Activated CD8-positive, alpha-beta memory T cell treated with anti-CD3 and anti-CD28 coated beads for 24 hours (primary cell): ENCODE results near the gene KIF15.
A peak's percentile ranks its signal among the peaks of the same experiment; 100 is the strongest.
"Not testable (repeated sequence)": the region's sequence is repeated elsewhere in the genome, so short reads cannot be mapped to it uniquely, and the experiment has no call there.

Source experiments
- DNase-seq: peaks from one replicate; pipeline ENCODE4 v3.0.0-alpha.2; 2020

KIF15 gene, protein sequence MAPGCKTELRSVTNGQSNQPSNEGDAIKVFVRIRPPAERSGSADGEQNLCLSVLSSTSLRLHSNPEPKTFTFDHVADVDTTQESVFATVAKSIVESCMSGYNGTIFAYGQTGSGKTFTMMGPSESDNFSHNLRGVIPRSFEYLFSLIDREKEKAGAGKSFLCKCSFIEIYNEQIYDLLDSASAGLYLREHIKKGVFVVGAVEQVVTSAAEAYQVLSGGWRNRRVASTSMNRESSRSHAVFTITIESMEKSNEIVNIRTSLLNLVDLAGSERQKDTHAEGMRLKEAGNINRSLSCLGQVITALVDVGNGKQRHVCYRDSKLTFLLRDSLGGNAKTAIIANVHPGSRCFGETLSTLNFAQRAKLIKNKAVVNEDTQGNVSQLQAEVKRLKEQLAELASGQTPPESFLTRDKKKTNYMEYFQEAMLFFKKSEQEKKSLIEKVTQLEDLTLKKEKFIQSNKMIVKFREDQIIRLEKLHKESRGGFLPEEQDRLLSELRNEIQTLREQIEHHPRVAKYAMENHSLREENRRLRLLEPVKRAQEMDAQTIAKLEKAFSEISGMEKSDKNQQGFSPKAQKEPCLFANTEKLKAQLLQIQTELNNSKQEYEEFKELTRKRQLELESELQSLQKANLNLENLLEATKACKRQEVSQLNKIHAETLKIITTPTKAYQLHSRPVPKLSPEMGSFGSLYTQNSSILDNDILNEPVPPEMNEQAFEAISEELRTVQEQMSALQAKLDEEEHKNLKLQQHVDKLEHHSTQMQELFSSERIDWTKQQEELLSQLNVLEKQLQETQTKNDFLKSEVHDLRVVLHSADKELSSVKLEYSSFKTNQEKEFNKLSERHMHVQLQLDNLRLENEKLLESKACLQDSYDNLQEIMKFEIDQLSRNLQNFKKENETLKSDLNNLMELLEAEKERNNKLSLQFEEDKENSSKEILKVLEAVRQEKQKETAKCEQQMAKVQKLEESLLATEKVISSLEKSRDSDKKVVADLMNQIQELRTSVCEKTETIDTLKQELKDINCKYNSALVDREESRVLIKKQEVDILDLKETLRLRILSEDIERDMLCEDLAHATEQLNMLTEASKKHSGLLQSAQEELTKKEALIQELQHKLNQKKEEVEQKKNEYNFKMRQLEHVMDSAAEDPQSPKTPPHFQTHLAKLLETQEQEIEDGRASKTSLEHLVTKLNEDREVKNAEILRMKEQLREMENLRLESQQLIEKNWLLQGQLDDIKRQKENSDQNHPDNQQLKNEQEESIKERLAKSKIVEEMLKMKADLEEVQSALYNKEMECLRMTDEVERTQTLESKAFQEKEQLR (N-terminal part only)

DNA sequence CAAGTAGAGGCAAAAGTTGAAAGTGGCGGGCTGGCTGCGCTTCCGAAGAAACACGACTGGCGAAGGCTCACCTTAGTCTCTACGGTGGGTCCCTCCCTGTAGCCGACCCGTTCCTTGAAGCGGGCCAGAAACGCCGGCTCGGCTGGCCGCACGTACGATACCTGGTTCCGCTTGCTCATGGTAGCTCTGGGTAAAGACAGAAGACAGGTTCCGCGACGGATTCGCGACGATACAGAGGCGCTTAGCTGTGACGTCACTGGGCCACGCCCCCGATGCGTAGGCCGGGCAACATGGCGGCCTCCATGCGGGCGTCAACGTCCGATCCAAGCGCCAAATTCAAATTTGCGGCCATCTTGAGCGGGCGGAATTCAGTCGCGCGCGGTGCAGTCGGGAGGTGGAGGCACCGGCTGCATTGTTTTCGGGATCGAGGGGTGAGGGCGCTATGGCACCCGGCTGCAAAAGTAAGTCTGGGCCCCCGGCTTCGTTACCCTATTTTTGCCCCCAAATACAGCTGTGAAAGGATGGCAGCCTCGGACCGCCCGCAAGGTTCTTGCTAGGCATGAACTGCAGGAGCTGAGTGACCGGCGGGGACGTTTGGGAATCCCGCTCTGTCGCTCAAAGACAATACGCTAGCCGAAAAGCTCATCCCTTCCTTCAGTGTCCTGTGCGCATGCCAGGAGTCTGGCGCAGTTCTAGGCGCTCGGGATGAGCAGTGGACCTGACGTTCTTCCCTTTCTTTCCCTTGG, at the start of gene KIF15, which contains the start of gene KIAA1143:
TSS of gene KIF15 (plus strand) at position 371 of the 746 bp plus-strand sequence. CDS start at position 443, 72 bp downstream.
TSS of gene KIAA1143 (minus strand) at position 196 of the 746 bp plus-strand sequence. CDS start at position 179, 17 bp downstream.
- peak; percentile 99 for DNase-seq

DNA sequence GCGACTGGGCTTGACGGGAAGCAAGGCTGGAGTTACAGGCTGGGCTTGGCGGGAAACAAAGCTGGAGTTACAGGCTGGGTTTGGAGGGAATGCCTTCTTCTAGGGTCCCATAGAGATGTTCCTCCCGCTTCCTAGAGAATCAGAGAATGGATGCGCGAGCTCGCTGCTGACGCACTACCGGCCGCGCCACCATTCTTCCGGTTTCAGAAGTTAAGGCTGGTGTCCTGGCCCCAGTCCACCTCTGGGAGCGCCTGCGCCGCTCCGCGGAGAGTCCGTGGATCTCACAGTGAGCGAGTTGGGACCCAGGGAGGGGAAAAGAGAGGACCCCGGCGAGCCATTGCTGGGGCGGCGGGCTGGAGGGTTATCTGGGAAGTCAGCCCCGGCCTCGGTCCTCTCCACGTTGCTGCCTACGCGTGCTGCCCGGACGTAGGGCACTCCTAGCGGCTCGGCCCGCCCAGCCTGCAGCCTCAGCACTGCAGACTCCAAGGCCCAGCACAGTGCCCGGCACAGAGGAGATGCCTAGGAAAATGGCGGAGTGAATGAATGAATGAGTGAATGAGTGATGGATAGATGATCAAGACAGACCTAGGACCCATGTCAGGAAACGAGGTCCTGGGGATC, 49.0 kb upstream of the KIF15 start, which contains the start of gene ZNF502:
TSS of gene ZNF502 (plus strand) at position 206 of the 621 bp plus-strand sequence. CDS start 7,602 bp downstream, outside the sequence.
- peak; percentile 83 for DNase-seq

DNA sequence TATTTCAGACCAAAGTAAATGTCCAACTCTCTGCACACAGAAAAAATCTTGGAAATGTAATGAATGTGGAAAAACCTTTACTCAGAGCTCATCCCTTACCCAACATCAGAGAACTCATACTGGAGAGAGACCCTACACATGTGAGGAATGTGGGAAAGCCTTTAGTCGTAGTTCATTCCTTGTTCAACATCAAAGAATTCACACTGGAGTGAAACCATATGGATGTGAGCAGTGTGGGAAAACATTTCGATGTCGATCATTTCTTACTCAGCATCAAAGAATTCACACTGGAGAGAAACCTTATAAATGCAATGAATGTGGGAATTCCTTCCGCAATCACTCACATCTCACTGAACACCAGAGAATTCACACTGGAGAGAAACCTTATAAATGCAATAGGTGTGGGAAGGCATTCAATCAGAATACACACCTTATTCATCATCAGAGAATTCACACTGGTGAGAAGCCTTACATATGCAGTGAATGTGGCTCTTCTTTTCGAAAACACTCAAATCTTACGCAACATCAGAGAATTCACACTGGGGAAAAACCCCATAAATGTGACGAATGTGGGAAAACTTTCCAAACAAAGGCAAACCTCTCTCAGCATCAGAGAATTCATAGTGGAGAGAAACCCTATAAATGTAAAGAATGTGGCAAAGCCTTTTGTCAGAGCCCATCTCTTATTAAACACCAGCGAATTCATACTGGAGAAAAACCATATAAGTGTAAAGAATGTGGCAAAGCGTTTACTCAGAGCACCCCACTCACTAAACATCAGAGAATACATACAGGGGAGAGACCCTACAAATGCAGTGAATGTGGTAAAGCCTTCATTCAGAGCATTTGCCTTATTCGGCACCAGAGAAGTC, 40.1 kb upstream of the KIF15 start:
- no peak for DNase-seq

DNA sequence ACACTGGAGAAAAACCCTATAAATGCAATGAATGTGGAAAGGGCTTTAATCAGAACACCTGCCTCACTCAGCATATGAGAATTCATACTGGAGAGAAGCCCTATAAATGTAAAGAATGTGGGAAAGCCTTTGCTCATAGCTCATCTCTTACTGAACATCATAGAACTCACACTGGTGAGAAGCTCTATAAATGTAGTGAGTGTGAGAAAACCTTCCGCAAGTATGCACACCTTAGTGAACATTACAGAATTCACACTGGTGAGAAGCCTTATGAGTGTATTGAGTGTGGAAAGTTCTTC, 39.5 kb upstream of the KIF15 start:
- DNase-seq, result no peak

DNA sequence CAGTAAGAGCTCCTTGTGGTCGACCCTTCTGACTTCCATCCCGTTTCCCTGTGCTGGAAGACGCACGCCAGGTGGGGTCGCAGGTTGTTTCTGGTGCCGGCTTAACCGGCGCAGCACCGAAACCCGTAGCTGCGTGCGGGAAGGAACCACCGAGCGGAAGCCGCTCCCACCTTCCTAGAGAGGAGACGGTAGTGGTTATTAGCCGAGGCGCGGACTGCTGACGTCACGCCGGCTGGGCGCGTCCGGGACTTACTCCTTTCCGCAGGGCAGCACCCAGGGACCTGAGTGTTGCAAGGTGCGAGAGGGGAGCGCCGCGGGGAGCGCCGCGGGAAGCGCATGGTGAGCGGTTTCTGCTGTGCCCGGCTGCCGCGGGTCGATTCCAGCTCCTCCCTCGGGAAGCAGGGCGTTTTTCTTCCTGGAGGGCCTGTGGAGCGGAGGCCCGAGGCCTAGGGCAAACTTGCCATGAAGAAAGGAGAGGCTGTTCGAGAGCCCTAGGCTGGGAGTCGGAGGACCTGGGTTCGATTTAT, 32.1 kb upstream of the KIF15 start, which contains the start of gene ZNF501:
TSS of gene ZNF501 (plus strand) at position 252 of the 527 bp plus-strand sequence. CDS start 4,787 bp downstream, outside the sequence.
- DNase-seq, result peak; percentile 92

DNA sequence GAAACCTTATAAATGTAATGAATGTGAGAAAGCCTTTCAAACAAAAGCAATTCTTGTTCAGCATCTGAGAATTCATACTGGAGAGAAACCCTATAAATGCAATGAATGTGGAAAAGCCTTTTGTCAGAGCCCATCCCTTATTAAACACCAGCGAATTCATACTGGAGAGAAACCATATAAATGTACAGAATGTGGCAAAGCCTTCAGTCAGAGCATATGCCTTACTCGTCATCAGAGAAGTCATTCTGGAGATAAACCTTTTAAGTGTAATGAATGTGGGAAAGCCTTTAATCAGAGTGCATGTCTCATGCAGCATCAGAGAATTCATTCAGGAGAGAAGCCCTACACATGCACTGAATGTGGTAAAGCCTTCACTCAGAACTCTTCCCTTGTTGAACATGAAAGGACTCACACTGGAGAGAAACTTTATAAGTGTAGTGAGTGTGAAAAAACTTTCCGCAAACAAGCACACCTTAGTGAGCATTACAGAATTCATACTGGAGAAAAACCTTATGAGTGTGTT, 26.9 kb upstream of the KIF15 start:
- DNase-seq, result no peak

DNA sequence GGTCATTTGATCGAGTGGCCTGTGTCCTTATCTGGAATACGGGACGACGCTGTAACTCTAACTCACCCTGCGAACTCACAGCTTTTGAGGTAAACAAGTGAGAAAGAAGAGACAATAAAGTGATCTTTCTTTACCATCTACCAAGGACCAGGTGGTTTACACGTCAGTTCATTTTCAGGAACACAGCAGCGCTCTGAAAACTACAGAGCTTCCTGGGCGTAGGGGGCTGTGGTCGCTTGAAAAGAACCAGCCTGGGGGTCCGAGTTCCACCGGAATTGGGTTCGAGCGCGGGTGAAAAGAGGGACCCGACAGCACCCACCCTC, 532 bp upstream of the KIF15 start:
- DNase-seq, result no peak

DNA sequence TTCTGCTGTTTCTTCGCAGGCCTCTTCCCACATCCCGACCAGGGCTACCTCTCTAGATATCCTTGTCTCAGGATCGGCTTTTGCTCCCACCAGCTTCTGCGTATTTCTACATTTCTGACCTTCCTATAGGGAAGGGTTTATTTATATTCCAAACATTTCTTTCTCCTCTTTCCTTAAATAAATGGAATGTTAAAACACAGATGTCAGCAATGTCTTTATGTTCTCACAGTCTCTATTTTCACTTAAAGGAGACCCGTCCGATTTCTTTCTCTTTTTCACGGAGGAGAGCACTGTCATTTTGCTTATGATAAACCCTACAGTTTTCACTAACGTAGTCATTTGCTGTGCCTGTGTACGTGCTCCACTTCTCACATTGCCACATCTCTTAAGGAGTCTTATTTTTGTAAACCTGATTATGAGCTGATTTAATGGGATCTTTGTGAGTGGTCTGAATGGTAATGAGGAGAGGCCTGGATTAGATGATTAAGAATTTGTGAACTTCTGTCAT, 630 bp downstream of the KIF15 start:
- DNase-seq, result no peak

DNA sequence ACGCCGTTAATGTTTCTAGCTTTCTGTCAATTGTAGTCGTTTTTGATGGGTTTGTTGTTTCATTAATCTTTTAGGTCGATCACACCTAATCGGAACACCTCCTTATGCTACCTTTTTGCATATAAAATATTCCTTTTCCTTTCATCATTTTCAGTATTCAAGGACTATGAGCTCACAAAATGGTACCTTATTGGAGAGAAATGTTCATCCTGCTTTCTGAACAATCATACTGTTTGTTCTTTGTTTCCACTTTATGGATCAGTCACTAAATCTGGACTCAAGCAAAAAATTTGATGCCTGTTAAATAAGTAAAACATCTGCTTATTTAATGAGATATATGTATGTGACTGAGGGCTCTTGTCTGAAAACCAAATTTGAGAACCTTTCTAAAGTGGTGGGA, 1.1 kb downstream of the KIF15 start:
- no peak for DNase-seq

DNA sequence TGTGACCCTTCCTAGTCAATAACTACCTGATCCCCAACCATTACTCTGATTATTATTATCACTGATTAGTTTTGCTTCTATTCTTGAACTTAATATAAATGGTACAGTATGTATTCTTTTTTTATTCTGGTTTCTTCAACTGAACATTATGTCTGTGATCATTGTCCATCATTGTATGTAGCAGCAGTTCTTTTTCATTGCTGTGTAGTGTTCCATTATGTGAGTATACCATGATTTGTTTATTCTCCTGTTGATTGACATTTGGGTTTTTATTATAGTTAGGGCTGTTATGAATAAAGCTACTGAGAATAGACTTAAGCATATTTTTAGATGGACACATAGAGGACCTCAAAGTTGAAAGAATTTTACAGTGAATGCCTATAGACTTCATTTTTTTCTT, 2.7 kb downstream of the KIF15 start:
- no peak for DNase-seq

DNA sequence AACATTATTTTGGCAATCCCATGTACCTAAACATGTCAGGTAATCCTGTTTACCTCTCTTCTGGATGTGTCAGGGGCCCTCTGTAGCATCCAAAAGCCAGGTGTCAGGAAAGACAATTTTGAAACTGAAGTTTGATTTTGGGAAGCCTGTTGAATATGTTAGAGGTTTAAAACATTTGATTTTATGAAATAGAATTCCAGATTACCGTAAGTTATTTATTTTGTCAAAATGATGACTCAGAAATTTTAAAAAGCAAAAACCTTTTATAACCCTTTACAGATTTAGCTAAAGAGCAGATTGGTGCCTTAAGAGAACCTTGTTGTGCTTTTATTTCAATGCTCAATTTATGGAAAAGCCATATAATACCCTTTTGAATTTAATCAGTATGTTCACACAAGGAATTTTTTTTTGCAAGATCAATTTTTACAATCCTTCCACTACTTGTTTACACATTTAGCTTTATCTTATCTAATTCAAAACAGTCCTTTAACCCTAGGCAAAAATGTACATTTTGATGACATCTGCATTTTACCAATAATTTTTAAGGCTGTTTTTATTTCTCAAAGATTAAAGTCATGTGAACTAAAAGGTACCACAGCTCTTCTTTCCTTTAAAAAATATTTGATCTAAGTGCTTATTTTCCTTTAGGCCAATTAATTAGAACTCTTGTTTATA, 10.0 kb downstream of the KIF15 start:
- no peak for DNase-seq

DNA sequence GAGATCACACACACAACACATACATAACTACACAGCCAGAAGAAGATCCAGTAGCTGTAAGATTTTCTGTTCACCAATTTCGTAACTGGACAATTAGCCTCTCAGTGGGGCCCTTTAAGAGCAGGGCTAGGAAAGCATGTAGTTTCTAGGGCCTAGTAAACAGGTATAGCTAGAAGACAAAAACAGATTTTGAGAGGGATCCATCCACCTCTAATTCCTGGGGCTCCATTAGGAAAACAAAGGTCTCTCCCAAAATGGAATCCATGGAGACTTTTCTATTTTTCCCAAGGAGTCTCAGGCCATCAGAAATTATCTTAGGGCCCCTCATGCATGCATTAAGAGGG, 10.5 kb downstream of the KIF15 start:
- DNase-seq, result no peak

DNA sequence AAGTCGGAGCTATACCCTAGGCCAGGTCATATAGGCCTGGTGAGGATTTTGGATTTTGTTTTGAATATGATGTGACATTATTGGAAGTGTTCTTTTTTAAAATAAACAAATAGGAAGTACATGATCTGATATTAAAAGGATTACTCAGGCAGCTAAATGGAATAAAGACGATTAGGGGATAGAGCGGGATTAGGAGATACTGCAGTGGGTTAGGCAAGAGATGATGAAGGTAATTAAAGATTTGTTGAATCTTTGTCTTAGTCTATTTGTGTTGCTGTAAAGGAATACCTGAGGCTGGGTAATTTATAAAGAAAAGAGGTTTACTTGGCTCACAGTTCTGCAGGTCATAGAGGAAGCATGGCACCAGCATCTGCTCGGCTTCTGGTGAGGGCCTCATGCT, 21.3 kb downstream of the KIF15 start:
- no peak for DNase-seq

DNA sequence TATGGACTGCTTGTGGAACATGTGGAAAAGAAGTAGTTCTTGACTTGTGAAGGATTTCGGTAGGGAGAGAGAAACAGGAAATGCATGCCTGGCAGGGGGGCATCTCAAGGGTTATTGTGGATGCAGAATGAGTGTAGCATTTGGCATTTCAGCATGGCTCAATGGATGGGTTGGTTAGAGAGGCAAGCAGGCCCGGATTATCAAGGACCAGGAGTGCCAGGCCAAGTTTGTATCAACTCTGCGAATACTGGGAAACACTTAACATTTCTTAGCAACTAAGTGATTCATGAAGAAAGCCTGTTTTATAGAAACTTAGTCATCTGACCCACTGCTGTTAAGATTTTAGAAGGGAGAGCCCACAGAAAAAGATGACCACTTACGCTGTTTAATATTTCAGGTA, 33.6 kb downstream of the KIF15 start:
- DNase-seq, result no peak

DNA sequence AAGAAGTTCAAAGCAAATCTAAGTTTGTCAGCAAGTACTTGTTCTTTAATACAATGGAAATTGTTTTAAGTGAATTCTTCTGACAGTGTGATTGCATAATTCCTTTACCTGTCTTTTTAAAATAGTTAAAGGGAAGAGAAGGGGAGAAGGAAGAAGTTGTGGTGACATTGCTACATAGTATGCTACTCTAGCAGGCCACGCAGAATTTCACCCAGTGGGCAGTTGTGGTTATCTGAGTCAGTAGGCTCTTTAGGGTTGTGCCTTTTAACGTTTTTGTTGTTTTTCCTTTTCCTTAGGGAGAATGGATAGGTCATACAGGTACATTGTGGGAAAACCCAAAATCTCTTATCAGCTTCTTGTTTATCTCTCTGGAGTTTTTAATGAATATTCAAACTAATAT, 40.4 kb downstream of the KIF15 start:
- DNase-seq, result no peak

DNA sequence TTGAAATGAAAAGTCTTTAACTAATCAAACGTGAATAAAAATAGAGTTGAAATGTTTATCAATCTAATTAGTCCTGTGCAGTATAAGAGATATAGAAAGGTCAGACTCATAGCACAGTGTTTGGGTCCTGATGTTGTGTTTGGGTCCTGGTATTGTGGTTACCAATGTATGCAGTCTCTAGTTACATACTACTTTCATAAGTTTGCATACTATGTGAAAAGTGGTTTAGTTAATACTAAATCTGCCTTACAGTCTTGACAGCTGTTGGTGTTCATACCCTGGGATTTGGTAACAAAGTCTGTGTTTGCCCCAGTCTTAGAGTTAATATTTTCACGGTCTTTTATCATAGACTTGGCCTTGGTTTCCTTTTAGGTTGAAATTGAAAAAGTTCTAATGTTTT, 41.7 kb downstream of the KIF15 start:
- DNase-seq, result no peak

DNA sequence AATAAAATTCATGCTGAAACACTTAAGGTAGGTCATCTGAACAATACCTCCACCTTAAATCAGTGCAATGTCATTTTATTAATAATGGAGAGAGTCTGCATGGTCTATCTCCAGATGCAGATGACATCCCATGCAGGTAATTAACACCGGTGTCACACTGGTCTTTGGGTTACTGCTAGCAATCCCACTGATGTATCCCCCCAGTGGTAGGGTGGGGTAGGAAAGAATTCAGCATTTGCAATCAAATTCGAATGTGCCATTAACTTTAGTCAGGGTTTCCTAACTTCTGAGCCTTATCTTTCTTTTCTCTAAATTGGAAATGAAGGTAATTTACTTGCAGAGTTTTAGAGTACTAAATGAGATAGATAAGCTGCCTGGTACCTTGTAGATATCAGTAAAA, 44.4 kb downstream of the KIF15 start:
- DNase-seq, result no peak

DNA sequence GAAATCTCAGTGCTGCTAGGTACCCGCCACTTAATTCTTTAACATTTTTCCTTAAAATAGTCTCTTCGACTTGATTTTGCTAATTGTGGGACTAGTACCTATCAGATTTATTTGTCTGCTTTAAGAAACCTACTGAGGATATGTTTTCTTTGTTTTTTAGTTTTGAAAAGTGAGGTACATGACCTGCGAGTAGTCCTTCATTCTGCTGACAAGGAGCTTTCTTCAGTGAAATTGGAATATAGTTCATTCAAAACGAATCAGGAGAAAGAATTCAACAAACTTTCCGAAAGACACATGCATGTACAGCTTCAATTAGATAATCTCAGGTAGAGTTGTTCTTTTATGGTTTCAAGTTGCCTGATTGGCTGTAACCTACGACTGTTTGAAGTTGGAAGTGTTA, 53.2 kb downstream of the KIF15 start:
- no peak for DNase-seq

DNA sequence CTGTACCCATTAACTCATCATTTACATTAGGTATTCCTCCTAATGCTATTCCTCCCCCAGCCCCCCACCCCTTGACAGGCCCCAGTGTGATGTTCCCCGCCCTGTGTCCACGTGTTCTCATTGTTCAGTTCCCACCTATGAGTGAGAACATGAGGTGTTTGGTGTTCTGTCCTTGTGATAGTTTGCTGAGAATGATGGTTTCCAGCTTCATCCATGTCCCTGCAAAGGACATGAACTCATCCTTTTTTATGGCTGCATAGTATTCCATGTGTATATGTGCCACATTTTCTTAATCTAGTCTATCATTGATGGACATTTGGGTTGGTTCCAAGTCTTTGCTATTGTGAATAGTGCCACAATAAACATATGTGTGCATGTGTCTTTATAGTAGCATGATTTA, 54.7 kb downstream of the KIF15 start:
- not testable (repeated sequence) for DNase-seq
